Measurements from ENCODE around the gene BCL11A.

Gene BCL11A

GRCh38 chr2:60415814-60416213 lies 137.6 kb downstream of the BCL11A start:
- H3K4me3 ChIP-seq (ENCODE audit: low read length) = no peak overlapping the region
- no peak for TF ChIP-seq ZNF274 (IDR thresholded peaks at IDR 0.05; ENCODE audit: low read depth, low read length)

DNA sequence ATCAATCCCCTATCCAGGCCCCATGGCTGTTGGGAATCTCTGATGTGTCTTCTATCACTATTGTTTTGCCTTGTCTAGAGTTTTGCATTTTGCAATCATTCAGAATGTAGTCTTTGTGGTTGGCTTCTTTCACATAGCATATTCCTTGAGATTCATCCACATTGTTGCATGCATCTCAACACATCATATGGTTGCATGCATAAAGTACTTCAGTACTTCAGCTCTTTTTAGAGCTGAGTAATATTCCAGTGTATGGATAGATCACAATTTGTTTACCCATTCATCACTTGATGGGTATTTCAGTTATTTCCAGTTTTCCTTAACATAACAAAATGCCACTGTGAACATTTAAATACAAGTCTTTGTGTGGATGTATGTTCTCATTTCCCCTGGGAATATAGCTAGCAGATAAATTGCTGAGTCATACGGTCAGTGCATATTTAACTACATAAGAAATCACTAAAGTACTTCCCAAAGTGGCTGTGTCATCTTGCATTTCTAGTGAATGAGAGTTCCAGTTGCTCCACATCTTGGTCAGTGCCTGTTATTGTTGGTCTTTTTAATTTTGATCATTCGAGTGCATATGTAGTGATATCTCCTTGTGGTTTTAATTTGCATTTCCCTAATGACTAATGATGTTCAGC lies 138.8 kb downstream of the BCL11A start:
- no peak overlapping the region for H3K4me3 ChIP-seq (ENCODE audit: low read length)
- TF ChIP-seq ZNF274 (IDR thresholded peaks at IDR 0.05; ENCODE audit: low read depth, low read length) = no peak

DNA sequence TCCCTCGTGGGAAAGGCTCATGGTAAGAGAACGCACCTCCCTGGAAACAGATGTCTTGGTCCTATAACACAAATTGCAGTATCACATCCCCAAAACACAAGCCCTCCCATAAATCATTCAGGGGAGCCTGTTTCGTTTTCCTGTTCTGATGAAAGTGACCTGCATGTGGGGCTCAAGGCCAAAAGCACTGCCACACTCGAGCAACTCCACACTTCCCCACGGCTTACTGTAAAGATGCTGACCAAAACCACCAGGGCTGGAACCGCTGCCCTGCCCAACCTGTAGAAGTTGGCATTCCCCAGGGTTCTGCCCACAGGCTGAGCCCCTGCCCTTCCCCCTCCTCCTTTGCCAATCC lies 139.7 kb downstream of the BCL11A start:
- no peak for TF ChIP-seq ZNF274 (IDR thresholded peaks at IDR 0.05; ENCODE audit: low read depth, low read length)
- no peak overlapping the region for H3K4me3 ChIP-seq (ENCODE audit: low read length)

GRCh38 chr2:60413069-60413813 lies 140.2 kb downstream of the BCL11A start:
- H3K4me3 ChIP-seq (ENCODE audit: low read length) = no peak overlapping the region
- no peak for TF ChIP-seq ZNF274 (IDR thresholded peaks at IDR 0.05; ENCODE audit: low read depth, low read length)

- no peak for TF ChIP-seq ZNF274 (IDR thresholded peaks at IDR 0.05; ENCODE audit: low read depth, low read length)
- H3K4me3 ChIP-seq (ENCODE audit: low read length) = no peak overlapping the region
Observed at GRCh38 chr2:60412620-60413019, 140.8 kb downstream of the BCL11A start.

GRCh38 chr2:60412027-60412426 lies 141.4 kb downstream of the BCL11A start:
- TF ChIP-seq ZNF274 (IDR thresholded peaks at IDR 0.05; ENCODE audit: low read depth, low read length) = no peak

GRCh38 chr2:60411295-60411694 lies 142.2 kb downstream of the BCL11A start:
- TF ChIP-seq ZNF274 (IDR thresholded peaks at IDR 0.05; ENCODE audit: low read depth, low read length) = no peak
- H3K4me3 ChIP-seq (ENCODE audit: low read length) = no peak overlapping the region

More at GRCh38 chr2:60412027-60412426, 141.4 kb downstream of the BCL11A start:
- H3K4me3 ChIP-seq (ENCODE audit: low read length) = no peak overlapping the region

GRCh38 chr2:60410456-60411146 lies 142.9 kb downstream of the BCL11A start:
- H3K4me3 ChIP-seq (ENCODE audit: low read length) = no peak overlapping the region
- no peak for TF ChIP-seq ZNF274 (IDR thresholded peaks at IDR 0.05; ENCODE audit: low read depth, low read length)

- no peak overlapping the region for H3K4me3 ChIP-seq (ENCODE audit: low read length)
- no peak for TF ChIP-seq ZNF274 (IDR thresholded peaks at IDR 0.05; ENCODE audit: low read depth, low read length)
Observed at GRCh38 chr2:60409531-60409871, 144.0 kb downstream of the BCL11A start.

DNA sequence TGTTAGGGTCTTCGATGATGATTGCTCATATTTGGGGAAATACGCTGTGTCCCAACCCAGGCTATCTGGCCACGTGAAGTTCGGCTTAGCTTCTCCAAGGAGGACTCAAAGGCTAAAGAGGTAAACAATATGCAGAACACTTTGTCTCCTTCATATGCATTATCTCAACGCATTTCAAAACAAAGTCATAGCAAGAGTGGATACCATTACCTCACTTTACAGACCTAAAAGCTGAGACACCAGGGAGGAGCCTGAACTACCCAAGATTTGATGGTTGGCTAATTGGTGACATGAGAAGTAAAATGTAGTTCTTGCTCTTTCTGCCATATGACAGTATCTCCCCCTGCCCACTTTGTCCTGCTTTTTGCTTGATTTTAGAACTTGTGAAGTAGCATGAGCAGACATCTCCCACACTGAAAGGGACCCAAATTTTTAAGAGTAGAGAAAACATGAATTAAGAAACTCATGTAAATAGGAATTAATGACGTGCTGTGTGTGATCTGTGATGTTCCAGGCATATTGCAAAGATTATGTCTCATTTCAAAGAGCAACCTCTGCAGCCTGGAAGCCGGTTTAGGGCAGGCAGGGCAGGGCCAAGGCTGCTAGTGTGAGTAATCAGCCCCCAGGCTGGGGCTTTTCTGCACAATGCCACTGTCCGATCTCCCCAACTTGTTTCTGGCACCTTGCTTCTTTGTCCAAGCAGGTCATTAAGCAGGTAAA lies 144.5 kb downstream of the BCL11A start:
- H3K4me3 ChIP-seq (ENCODE audit: low read length) = no peak overlapping the region
- TF ChIP-seq ZNF274 (IDR thresholded peaks at IDR 0.05; ENCODE audit: low read depth, low read length) = no peak

DNA sequence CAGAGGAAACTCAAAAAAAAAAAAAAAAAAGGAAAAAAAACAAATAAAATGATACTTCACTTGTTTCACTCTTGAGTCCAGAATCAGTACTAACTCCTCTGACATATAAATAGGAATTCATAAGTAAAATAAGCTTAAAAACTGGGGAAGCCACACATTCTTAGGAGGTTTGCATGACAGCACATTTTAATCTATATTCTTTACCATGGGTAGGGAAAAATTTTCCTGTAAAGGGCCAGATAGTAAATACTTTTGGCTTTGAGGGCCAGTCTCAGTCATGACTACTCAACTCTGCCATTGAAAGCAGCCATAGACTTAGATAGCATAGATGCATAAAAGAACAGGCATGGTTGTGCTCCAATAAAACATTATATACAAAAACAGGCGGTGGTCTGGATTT lies 145.2 kb downstream of the BCL11A start:
- TF ChIP-seq ZNF274 (IDR thresholded peaks at IDR 0.05; ENCODE audit: low read depth, low read length) = no peak

GRCh38 chr2:60407398-60407797 lies 146.1 kb downstream of the BCL11A start:
- TF ChIP-seq ZNF274 (IDR thresholded peaks at IDR 0.05; ENCODE audit: low read depth, low read length) = no peak

More for the DNA sequence above, 145.2 kb downstream of the BCL11A start:
- no peak overlapping the region for H3K4me3 ChIP-seq (ENCODE audit: low read length)

DNA sequence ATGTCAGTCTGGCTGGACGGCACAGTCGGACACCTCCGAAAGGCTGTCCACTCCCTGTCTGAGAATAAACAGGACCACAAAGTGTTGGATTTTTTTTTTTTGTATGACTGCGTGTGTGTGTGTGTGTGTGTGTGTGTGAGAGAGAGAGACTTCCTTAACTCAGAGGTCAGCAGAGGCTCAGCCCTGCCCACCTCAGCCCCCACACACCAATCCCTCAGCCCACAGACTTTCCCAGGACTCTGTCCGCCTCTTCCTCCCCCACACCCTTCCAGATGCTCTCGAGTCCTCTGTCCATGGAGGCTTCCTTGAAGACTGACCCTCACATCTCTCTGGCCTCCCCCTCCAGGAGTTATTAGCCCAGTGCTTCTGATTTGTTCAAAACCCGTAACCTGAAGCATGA lies 147.3 kb downstream of the BCL11A start:
- H3K4me3 ChIP-seq (ENCODE audit: low read length) = no peak overlapping the region
- TF ChIP-seq ZNF274 (IDR thresholded peaks at IDR 0.05; ENCODE audit: low read depth, low read length) = no peak

More at GRCh38 chr2:60407398-60407797, 146.1 kb downstream of the BCL11A start:
- no peak overlapping the region for H3K4me3 ChIP-seq (ENCODE audit: low read length)

- no peak overlapping the region for H3K4me3 ChIP-seq (ENCODE audit: low read length)
- TF ChIP-seq ZNF274 (IDR thresholded peaks at IDR 0.05; ENCODE audit: low read depth, low read length) = no peak
Observed at GRCh38 chr2:60405271-60405919, 148.1 kb downstream of the BCL11A start.

All from GM08714 (cell line).